NCI-H1092 (cell line): ENCODE measurements around the gene HES5.

Experiments
- DNase-seq: peaks from one replicate; lab custom pipeline; 2025; lab: John Stamatoyannopoulos, UW

The HES5 gene

DNA sequence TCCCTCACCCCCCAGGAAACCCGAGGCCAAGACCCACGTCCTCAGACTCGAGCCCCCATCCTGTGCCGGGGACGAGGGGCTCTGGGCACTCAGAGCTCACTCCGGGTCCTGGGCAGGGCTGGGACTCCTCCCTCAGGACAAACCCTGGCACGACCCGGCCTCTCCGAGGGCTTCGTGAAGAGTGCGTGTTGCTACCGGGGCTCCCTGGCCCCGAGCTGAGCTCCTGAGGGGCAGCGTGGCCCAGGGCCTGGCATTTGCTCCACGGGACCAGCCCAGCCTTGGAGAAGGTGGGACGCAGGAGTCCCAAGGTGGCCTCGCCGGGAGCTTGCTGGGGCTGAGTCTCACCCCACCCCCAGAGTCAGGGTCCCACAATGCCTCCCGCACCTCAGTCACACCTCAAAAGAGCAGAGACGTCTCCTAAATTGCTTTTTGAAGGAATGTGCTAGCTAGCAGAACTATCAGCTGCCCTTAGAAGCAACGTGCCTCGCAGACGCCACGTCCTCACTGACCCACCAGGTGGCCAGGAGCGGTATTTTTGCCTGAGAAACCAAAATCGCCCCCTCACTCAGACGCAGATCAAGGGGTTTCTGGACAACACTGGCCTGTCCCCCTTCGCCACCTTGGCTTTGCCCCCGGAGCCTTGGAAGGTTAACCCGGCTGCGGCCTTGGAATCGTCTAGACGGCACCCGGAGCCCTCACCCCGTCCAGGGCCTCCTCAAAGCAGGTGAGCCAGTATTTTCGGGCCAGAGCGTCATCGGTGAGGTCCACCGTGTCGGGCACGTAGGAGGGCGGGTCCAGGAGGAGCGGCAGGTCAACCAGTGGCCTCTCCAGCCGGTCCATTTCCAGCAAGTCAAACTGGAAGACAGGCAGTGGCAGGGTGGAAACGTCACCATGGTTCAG, 14.9 kb downstream of the HES5 start:
- DNase-seq = no peak

- DNase-seq = no peak
Measured at GRCh38 chr1:2513939-2514652, 16.0 kb downstream of the HES5 start.

- DNase-seq = no peak
Measured at GRCh38 chr1:2512862-2513421, 17.1 kb downstream of the HES5 start.

- DNase-seq = no peak
Measured at GRCh38 chr1:2510366-2511155, 19.5 kb downstream of the HES5 start.

- no peak for DNase-seq
Measured at GRCh38 chr1:2509589-2509988, 20.5 kb downstream of the HES5 start.

- no peak for DNase-seq
Measured at GRCh38 chr1:2508751-2509150, 21.3 kb downstream of the HES5 start.

DNA sequence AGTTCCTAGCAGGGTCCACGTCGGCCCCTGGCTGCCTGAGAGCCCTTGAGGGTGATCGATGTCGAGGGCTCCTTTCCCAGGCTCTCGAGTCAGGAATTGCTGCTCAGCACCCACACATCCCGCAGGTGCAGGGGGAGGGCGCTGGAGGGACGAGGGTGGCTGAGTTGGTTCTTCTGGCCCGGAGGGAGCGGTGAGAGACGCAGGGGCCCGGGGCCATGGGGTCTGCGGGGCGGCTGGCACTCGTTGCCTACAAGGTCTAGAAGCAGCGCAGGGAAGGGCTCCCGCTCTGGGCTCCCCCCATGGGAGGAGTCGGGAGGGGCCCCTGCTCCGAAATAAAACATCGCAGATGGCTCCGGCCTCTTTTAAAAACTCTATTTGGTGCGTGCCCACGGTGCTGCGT, 21.9 kb downstream of the HES5 start:
- DNase-seq = no peak

DNA sequence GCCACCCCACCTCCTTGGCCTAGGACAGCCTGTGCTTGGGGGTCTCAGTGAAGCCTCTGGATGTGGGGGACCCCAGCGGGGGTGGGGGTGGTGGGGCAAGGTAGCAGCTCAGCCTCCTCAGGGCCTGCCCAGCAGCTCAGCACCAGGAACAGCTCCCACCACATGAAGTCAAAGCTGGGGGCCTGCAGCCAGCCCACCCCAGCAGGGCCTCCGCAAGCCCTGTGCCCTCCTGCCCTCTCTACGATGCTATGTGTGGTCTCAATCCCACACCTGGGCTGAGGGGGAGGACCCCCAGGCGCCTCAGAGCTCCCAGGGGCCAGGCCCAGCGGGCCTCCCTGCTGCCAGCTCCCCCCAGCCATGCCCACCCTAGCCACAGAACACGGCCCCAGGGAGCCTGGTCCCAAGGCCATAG, 22.3 kb downstream of the HES5 start:
- no peak for DNase-seq

GRCh38 chr1:2506901-2507565, 23.0 kb downstream of the HES5 start:
- DNase-seq = no peak

- no peak for DNase-seq
Measured at GRCh38 chr1:2506007-2506860, 23.8 kb downstream of the HES5 start.

DNA sequence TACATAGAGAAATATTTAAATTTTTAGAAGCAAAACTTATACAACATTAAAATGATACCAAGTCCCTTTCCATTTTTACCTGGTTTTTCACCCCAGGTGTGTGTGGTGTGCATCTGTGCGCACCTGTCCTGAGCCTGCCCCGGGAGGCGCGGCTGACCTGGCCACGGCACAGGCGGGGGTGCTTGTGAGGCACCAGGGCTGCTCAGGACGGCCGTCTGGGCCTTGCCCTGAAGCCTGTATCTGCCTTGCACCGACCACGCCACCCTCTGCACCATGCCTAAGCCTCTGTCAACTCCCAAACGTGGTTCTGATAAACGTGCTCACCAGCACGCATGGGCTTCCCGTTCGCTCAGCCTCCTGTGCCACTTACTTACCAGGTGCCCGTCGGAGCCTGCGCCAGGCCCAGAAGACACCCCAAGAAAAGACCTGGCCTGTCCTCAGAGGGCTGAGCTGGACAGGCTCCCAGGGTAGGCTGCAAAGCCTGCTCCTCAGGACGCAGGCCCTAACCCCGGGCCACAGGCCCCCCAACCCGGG, 24.5 kb downstream of the HES5 start:
- DNase-seq = no peak

DNA sequence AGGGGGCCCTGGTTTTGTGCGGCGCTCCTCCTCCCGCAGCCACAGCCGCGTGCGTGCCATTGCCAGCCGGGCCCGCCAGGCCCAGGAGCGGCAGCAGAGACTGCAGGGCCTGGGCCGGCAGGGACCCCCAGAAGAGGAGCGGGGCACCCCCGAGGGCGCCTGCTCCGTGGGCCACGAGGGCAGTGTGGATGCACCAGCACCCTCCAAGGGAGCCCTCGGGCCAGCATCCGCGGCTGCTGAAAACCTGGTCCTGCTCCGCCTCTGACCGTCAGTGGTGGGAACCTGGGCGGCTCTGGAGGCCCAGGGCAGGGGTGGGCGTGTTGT, 25.2 kb downstream of the HES5 start:
- no peak for DNase-seq

GRCh38 chr1:2504225-2504948, 25.7 kb downstream of the HES5 start:
- no peak for DNase-seq

- no peak for DNase-seq
Measured at GRCh38 chr1:2503554-2504224, 26.4 kb downstream of the HES5 start.

DNA sequence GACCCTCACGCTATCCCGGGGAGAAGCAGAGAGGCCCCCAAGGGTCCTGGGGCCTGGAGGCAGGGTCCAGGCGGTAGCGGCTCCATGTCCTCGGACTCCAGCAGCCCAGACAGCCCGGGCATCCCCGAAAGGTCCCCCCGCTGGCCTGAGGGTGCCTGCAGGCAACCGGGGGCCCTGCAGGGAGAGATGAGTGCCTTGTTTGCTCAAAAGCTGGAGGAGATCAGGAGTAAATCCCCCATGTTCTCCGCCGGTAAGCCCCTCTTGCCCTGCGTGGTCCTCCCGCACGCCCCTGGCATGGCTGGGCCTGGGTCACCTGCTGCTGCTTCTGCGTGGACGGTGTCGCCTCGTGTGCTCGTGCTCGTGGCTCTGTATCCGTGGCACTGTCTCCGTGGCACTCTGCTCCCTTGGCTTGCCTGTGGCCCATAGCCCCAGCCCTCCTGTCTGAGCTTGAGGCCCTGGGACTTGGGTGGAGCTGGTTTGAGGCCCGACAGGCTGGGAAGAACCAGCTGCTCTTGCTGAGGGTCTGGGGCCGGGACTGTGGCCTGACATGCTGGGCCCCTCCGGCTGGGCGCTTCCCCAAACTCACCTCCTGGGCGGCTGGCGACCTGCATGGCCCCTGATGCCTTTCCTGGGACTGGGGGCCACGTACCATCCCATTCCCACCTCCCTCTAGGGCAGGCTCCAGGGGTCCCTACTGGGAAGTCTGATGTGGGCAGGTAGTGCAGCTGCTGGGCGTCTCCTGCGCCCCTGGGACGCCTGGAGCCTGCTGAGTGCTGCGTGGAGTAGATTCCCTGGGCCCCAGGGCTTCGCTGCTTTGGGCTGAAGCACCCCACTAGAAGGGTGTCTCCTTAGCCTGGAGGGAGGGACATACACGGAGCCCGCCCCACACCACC, 27.2 kb downstream of the HES5 start:
- no peak for DNase-seq

DNA sequence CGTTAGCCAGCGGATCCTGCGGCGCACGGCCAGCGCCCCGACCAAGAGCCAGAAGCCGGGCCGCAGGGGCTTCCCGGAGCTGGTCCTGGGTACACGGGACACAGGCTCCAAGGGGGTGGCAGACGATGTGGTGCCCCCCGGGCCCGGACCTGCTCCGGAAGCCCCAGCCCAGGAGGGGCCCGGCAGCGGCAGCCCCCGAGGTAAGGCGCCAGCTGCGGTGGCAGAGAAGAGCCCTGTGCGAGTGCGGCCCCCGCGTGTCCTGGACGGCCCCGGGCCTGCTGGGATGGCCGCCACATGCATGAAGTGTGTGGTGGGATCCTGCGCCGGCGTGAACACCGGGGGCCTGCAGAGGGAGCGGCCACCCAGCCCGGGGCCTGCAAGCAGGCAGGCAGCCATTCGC, 27.9 kb downstream of the HES5 start:
- no peak for DNase-seq

- DNase-seq = no peak
Measured at GRCh38 chr1:2501820-2502119, 28.3 kb downstream of the HES5 start.

- no peak for DNase-seq
Measured at GRCh38 chr1:2501041-2501819, 28.8 kb downstream of the HES5 start.
